Suprapubic skin (tissue), 3 donors: ENCODE results near the gene SLC1A3.

ENCODE experiments used
- CTCF ChIP-seq, 2 donors: fragments of 200-600 bp in 1 of 2; fragments of 450-650 bp in 1 of 2; sonication (generic) in 1 of 2; IDR thresholded peaks; one replicate each; pipeline ENCODE4 v1.5.1; 2016 to 2019; ENCODE audit warnings: antibody characterized with exemption in 2 of 2, mild to moderate bottlenecking in 1 of 2, moderate library complexity in 1 of 2
- POLR2AphosphoS5 ChIP-seq, 3 donors: sonication (generic); formaldehyde crosslinking; IDR thresholded peaks; one replicate each; pipeline ENCODE4 v1.6.1; 2017; ENCODE audit warnings: antibody characterized with exemption in 3 of 3

GRCh38 chr5:36689225-36689624 is 82.8 kb downstream of the SLC1A3 start:
- TF ChIP-seq CTCF (IDR thresholded peaks at IDR 0.05) (no peak), POLR2AphosphoS5 (IDR thresholded peaks at IDR 0.05) (no peak)
